HG02981 (cell line): Measurements from ENCODE around the gene PREP.

ENCODE experiments used
- ATAC-seq: cut with Tn5 transposase; IDR thresholded peaks from one replicate; pipeline ENCODE4 v1.9.1; 2021; ENCODE audit warnings: mild to moderate bottlenecking, moderate library complexity; ENCODE audit not compliant: unreplicated experiment

Gene PREP

GRCh38 chr6:105398859-105399258 is 4.0 kb downstream of the PREP start:
- ATAC-seq: no peak

- ATAC-seq: no peak
Observed at GRCh38 chr6:105397987-105398386, 4.9 kb downstream of the PREP start.

DNA sequence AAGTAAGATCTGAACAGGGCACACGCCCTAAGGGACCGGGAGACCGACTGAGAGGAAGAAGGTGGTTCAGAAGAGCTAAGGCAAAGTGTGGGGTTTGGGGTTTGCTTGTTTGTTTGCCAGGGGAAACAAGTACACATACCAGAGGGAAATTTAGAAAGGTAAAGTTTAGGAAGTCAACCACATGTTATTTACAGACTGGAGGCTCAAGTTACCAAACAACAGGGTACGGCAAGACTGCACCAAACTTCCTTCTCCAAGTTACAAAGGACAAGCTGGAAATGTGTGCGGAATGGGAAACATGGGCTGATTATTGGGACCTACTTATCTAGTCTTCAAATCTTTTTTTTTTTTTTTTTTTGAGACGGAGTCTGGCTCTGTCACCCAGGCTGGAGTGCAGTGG is 11.2 kb downstream of the PREP start:
- ATAC-seq: no peak

DNA sequence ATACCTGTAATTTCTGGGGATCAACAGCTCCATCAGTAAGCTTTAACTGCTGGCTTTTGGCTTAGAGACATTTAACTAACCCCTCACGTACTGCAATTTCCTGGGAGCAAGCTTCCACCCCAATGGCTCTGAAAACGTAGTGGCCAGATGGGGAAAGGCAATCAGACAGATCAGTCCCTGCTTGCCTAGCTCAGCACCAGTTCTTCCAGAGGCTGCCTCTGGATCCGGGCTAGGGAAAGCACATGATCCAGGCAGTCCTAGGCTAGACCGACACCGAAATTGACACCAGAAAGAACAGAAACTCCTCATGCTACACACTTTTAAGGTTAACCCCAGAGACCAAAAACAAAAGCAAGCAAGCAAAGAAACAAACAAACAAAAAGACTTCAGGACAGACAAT is 13.3 kb downstream of the PREP start:
- no peak for ATAC-seq

GRCh38 chr6:105388392-105388791 is 14.5 kb downstream of the PREP start:
- no peak for ATAC-seq

DNA sequence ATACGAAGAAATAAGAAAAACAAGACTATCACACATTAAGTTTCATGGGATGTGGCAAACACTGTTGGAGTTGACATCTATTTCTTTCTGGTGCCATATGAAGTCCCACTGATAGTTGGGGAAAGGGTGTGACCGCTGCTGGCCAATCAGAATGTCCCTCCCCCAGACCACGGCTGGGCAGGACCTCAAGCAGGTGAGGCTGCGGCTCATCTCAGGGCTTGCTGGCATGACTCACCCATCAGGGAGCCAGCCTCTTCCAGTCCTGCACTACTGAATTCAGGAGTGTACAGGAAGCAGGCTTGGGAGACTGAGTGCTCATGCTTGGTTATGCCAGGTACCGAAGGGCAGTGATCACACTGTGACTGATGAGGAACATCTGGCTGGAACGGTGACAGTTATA is 18.9 kb downstream of the PREP start:
- no peak for ATAC-seq

GRCh38 chr6:105382958-105383357 is 19.9 kb downstream of the PREP start:
- no peak for ATAC-seq

GRCh38 chr6:105382496-105382895 is 20.4 kb downstream of the PREP start:
- no peak for ATAC-seq

DNA sequence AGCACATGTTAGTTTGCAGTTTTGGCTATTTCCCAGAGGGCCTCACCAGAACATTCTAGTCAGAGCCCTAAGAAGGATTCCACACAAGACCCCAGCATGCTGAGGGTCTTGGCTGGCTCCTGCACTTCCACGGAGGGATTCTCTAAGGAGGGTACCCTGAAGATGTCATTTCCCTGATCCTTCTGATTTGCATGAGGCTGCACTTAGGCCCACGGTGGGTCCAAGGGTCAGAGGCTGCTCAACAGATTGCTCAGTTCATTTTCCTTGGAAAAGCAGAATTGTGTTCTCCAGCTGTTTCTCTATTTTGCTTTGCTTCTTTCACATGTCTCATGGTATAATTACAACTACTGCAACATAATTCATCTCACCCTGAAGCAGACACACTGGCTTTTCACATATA is 22.2 kb downstream of the PREP start:
- ATAC-seq: no peak

DNA sequence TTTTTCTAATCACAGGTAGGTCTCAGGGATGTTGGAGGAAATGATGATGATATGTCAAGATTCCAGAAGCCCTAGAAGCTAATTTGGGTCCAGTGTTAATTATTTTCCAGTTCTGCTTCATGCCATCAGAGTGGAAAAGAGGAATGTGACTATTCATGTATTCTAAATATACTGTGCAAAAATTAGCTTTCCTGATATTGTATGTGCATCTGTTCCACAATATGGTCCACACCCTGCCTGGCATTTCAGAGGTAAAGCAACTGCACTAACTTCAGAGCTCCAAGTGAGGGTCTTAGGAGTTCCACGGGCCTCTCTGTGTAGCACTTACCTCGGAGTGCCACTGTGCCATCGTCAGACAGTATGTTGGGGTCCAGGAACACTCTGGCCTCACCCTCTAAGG is 27.1 kb downstream of the PREP start:
- no peak for ATAC-seq

- no peak for ATAC-seq
Observed at GRCh38 chr6:105374010-105374420, 28.9 kb downstream of the PREP start.

DNA sequence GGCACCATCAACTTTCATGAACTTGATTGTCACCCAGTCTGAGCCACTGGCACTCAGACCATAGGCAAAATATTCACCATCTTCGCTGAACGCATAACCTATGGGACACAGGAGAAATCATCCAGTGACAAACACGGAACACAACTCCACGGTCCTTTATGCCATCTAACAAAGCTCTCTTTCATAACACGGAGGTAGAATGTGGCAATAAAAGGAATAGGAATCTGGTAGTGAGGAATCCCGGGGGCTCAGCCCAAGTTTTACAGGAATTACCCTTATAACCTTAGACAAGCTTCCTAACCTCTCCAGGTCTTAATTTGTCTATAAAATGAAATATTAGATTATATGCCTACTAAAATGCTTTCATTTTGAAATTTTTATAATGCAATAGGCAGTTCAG is 29.4 kb downstream of the PREP start:
- ATAC-seq: no peak

DNA sequence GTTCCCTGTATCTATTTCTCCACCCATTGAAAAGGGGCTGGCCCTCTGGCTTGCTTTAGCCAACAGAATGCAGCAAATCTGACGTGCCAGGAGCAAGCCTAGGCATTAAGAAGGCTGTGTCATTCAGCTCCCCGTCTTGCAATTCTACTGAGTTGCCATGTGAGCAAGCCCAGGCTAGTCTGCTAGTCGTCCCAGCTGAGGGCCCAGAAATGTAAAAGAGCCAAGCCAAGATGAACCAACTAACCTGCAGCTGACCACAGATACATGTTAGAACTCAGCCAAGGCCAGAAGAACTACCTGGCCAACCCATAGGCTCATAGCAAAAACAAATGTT is 30.1 kb downstream of the PREP start:
- ATAC-seq: no peak

DNA sequence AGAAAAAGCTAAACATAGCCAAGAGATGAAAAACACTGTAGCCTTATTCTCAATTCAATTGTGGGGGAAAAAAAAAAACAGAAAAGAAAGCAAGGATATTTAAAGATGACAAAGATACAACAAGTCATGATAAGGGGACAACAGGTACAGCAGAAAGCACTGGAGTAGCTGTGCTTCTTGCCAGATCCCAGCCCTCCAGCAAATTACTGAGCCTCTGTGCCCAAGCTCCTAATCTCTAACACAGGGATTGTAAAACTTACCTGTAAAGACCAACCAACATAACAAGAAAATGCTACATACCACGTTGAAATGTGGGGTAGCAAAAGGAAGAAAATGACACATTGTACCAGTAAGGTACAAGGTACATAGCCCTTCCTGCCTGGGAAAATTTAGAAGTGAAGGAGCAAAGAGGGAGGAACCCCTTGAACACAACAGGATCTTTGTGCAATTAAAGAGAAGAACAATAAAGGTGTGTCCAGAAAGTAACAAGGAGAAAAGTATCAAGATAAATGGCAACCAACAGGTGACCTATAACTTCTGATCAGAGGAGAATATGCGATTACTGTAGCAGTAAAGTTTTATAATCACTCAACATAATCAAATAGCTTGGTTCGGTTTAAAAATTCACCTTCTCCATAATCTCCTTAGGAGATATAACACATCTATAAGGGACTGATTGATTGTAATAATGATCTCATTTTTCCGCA is 30.6 kb downstream of the PREP start:
- ATAC-seq: no peak

- no peak for ATAC-seq
Observed at GRCh38 chr6:105370351-105370750, 32.5 kb downstream of the PREP start.

DNA sequence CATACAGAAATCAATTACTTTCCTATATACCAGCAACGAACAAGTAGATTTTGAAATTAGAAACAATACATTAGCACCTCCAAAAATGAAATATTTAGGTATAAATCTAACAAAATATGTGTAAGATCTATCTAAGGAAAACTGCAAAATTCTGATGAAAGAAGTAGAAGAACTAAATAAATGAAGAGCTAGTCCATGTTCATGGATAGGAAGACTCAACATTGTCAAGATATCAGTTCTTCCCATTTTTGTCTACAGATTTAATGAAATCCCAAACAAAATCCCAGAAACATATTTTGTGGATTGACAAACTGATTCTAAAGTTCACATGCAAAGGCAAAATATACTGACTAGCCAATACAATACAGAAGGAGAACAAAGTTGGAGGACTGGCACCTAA is 33.7 kb downstream of the PREP start:
- no peak for ATAC-seq

- no peak for ATAC-seq
Observed at GRCh38 chr6:105364243-105364642, 38.6 kb downstream of the PREP start.

DNA sequence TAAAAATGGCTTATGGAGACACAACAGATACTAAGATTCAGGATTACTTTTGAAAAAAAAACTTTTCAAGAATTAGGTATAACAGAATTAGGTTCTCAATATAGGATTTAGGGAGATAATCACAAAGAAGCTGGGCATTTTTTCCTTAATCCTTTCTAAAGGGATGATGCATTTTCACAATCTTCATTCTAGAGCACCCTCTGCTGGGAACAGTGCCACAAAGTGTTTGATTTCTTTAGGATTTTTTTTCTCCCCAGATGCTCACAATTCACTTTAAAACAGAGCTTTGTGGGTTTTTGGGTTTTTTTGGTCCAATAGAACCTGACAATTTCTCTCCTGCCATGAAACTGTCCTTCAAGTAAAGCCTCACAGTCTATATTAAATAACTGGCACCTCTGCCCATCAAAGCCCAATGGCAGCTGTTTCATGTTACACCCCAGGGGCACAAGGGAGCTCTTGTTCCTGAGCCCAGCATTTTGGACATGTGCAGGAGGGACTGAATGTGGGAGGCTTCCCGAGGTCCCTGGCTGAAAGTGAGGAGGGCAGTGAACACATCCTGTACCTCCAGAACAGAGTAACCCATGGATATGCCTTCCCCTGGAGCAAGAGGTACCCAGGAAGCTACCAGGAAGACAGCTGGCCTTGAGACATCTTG is 39.7 kb downstream of the PREP start:
- ATAC-seq: no peak

- ATAC-seq: no peak
Observed at GRCh38 chr6:105359419-105360370, 43.2 kb downstream of the PREP start.

DNA sequence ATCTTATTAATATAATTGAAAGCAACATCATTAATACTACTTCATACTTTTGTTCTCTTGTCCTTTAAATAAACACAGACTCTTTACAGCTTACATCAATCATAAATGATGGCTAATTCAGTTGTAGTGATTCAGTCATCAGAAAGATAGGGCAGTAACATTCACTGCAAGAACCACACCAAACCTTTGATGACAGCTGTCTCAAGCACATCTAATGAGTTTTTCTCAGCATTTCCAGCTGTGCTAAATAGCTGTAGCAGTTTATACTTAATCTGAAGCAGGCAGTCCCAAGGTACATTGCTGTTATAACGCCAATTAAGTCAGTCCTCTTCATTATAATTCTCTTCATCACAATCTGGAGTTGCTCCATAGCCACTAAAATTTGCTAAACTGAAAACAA is 45.7 kb downstream of the PREP start:
- ATAC-seq: no peak

DNA sequence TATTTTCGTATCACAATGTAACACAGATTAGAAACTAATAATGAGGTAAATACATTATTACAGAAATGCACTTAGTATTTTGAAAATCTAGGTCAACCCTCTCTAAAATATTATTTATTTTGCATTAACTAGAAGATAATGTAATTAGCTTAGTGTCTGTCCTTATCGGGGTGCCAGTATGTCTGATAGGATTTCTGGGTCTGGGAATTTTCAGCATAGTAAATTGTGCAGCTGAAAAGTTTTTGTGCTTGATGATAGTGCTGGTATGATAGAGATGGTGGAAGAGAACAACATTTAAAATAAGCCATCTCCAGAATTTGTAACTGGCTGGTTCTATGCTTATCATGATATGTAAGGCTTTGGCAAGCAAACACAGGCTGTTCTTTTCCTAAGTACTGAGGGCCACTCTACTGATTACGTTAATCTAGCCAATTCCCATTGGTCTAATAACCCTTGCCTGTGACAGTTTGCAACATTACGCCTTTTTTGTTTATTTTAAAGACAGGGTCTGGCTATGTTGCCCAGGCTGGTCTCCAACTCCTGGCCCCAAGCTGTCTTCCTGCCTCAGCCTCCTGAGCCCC is 50.8 kb downstream of the PREP start:
- ATAC-seq: no peak
